ENCODE measurements around the gene LAPTM5. TPM values are rescaled to one million over a fixed set of nuclear protein-coding genes. Genes with fewer than 3 reads are reported as not detected.

The LAPTM5 gene
- total and polyA plus RNA-seq, 2 donors (not counting 1 experiment from before 2014, with no cell fraction given): 1,384 to 1,519 TPM

GRCh38 chr1:30735668-30736498 is 21.7 kb downstream of the LAPTM5 start:
- H2AFZ ChIP-seq (ENCODE audit: insufficient read depth, low read depth, low read length, poor library complexity, severe bottlenecking): no peak overlapping the region
- no peaks in the 10 kb centered on the region for H3K27me3 Mint-ChIP-seq
- DNase-seq (no peak), ATAC-seq (ENCODE audit: low read depth) (no peak)
- H3K27ac Mint-ChIP-seq: peak overlapping the region; percentile 5
- no peaks in the 10 kb centered on the region for H3K9me3 ChIP-seq (ENCODE audit: control extremely low read depth in 1 of 3, control insufficient read depth in 2 of 3, insufficient read depth in 1 of 3, low read length in 2 of 3)
- H3K4me3 Mint-ChIP-seq: no peak overlapping the region
- H3K4me2 ChIP-seq (replicated peaks; ENCODE audit: low read depth, low read length, poor library complexity, severe bottlenecking): no peak overlapping the region
- intact Hi-C loops (cut with micrococcal nuclease): no loop called here
- peaks cover 9 to 87% of the 10 kb centered on the region in 2 experiments for H3K36me3 ChIP-seq (replicated peaks in 1 of 2; ENCODE audit: control extremely low read depth in 1 of 2, control insufficient read depth in 1 of 2, extremely low read depth in 1 of 2, insufficient read depth in 2 of 2, low read length in 1 of 2)
- peaks cover 78% of the 10 kb centered on the region for H4K20me1 ChIP-seq (ENCODE audit: control insufficient read depth, insufficient read depth, low read length, poor library complexity, severe bottlenecking)
- H3K79me2 ChIP-seq (ENCODE audit: control insufficient read depth, insufficient read depth, low read length): peaks cover 39% of the 10 kb centered on the region
- ChIA-PET POLR2A (interaction anchor here (2.1 kb wide), 1 partner anchor 22 kb away, joined by 5 read pairs; the partner anchor contains the start of gene LAPTM5), CTCF (interaction anchor here (1.6 to 38.6 kb wide), 5 partner anchors 15 to 65 kb away, joined by 3 to 769 read pairs (median 8); partner anchors contain the start of gene LAPTM5)
- H3K4me1 Mint-ChIP-seq: peaks cover 70% of the 10 kb centered on the region
- no peaks in the 10 kb centered on the region for H3K27me3 ChIP-seq (replicated peaks in 1 of 4; ENCODE audit: control extremely low read depth in 1 of 4, control insufficient read depth in 3 of 4, insufficient read depth in 4 of 4, low read length in 3 of 4)
- no peak for TF ChIP-seq CTCF (IDR thresholded peaks at IDR 0.05)
- TF ChIP-seq EZH2 (IDR thresholded peaks at IDR 0.05; ENCODE audit: borderline replicate concordance, insufficient read depth, low read depth, low read length, poor library complexity, severe bottlenecking): no peak
- no peak overlapping the region for H3K9ac ChIP-seq (ENCODE audit: low read length)
- no peaks in the 10 kb centered on the region for H3K9me3 Mint-ChIP-seq (ENCODE audit: insufficient read depth)
- H3K4me1 ChIP-seq (ENCODE audit: control insufficient read depth in 2 of 2, insufficient read depth in 2 of 2, low read length in 2 of 2): peaks cover 31 to 60% of the 10 kb centered on the region in 2 donors
- WGBS (ENCODE audit: insufficient coverage): 100% methylated on average over 4 of the region's 6 CpGs
- no peak overlapping the region for H3K27ac ChIP-seq (ENCODE audit: low read length in 2 of 2)
- H3K4me3 ChIP-seq (ENCODE audit: control extremely low read depth in 1 of 5, extremely low read depth in 1 of 5, insufficient read depth in 1 of 5, low read depth in 2 of 5, low read length in 4 of 5): no peak overlapping the region

- intact Hi-C loops (cut with micrococcal nuclease): no loop called here
- H2AFZ ChIP-seq (ENCODE audit: insufficient read depth, low read depth, low read length, poor library complexity, severe bottlenecking): no peak overlapping the region
- peaks cover 9 to 86% of the 10 kb centered on the region in 2 experiments for H3K36me3 ChIP-seq (replicated peaks in 1 of 2; ENCODE audit: control extremely low read depth in 1 of 2, control insufficient read depth in 1 of 2, extremely low read depth in 1 of 2, insufficient read depth in 2 of 2, low read length in 1 of 2)
- Mint-ChIP-seq H3K27me3 (no peaks in the 10 kb centered on the region), H3K4me1 (peaks cover 71% of the 10 kb centered on the region), H3K4me3 (no peak overlapping the region), H3K9me3 (ENCODE audit: insufficient read depth) (no peaks in the 10 kb centered on the region), H3K27ac (peak overlapping the region; percentile 5)
- no peak overlapping the region for H3K27ac ChIP-seq (ENCODE audit: low read length in 2 of 2)
- no peak overlapping the region for H3K4me2 ChIP-seq (replicated peaks; ENCODE audit: low read depth, low read length, poor library complexity, severe bottlenecking)
- peaks cover 71% of the 10 kb centered on the region for H4K20me1 ChIP-seq (ENCODE audit: control insufficient read depth, insufficient read depth, low read length, poor library complexity, severe bottlenecking)
- H3K27me3 ChIP-seq (replicated peaks in 1 of 4; ENCODE audit: control extremely low read depth in 1 of 4, control insufficient read depth in 3 of 4, insufficient read depth in 4 of 4, low read length in 3 of 4): no peaks in the 10 kb centered on the region
- ATAC-seq (ENCODE audit: low read depth) (no peak), DNase-seq (no peak)
- peaks cover 40% of the 10 kb centered on the region for H3K79me2 ChIP-seq (ENCODE audit: control insufficient read depth, insufficient read depth, low read length)
- POLR2A ChIA-PET: interaction anchor here (2.1 kb wide), 1 partner anchor 23 kb away, joined by 5 read pairs; the partner anchor contains the start of gene LAPTM5
- H3K9ac ChIP-seq (ENCODE audit: low read length): no peak overlapping the region
- H3K4me3 ChIP-seq (ENCODE audit: control extremely low read depth in 1 of 5, extremely low read depth in 1 of 5, insufficient read depth in 1 of 5, low read depth in 2 of 5, low read length in 4 of 5): no peak overlapping the region
- 91% methylated on average over 6 of the region's 6 CpGs for WGBS (ENCODE audit: insufficient coverage)
- no peaks in the 10 kb centered on the region for H3K9me3 ChIP-seq (ENCODE audit: control extremely low read depth in 1 of 3, control insufficient read depth in 2 of 3, insufficient read depth in 1 of 3, low read length in 2 of 3)
- CTCF ChIA-PET: interaction anchor here (2.0 to 38.6 kb wide), 3 partner anchors 15 to 44 kb away, joined by 4 to 769 read pairs (median 78); partner anchors contain the start of gene LAPTM5
- TF ChIP-seq EZH2 (IDR thresholded peaks at IDR 0.05; ENCODE audit: borderline replicate concordance, insufficient read depth, low read depth, low read length, poor library complexity, severe bottlenecking) (no peak), CTCF (IDR thresholded peaks at IDR 0.05) (no peak)
- H3K4me1 ChIP-seq (ENCODE audit: control insufficient read depth in 2 of 2, insufficient read depth in 2 of 2, low read length in 2 of 2): peaks cover 33 to 61% of the 10 kb centered on the region in 2 donors
Measured at GRCh38 chr1:30735124-30735523, 22.4 kb downstream of the LAPTM5 start.

Measured in B cell (primary cell).